Activated naive CD4-positive, alpha-beta T cell treated with anti-CD3 and anti-CD28 coated beads, Interleukin-2, amount 50 U/mL, for 24 hours (primary cell): ENCODE measurements around the gene GRIK2.

Experiments used
- H3K27ac Mint-ChIP-seq: one replicate; pipeline ENCODE4 v1.8.0; 2021; ENCODE audit warnings: mild to moderate bottlenecking, mixed read lengths
- H3K27me3 Mint-ChIP-seq: one replicate; pipeline ENCODE4 v1.8.0; 2021; ENCODE audit warnings: mixed read lengths
- H3K36me3 Mint-ChIP-seq: one replicate; pipeline ENCODE4 v1.8.0; 2021; ENCODE audit warnings: mixed read lengths
- H3K4me1 Mint-ChIP-seq: one replicate; pipeline ENCODE4 v1.8.0; 2021; ENCODE audit warnings: mixed read lengths
- H3K4me3 Mint-ChIP-seq: one replicate; pipeline ENCODE4 v1.8.0; 2021; ENCODE audit warnings: mild to moderate bottlenecking, mixed read lengths
- H3K9me3 Mint-ChIP-seq: one replicate; pipeline ENCODE4 v1.8.0; 2021; ENCODE audit warnings: mixed read lengths

Gene GRIK2

DNA sequence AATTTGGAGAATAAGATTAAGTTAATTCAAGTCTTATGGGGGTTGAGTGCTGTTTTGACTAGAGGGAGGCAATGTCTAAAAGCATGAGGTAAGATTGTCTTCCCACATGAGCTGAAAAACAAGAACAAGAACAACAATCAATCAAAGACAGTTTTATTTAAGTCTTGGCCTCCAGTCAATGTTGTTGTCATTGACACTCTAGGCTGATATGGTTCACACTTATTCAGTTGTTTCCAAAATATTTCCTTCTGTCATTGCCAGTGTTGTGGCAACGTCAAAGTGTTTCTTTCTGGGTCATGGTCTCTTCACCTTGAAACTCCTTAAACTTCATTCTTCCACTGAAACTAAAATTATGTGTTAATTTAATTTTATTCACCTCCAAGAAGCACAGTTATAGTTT, 72.4 kb downstream of the GRIK2 start:
- H3K27me3 Mint-ChIP-seq, result no peaks in the 10 kb centered on the region

DNA sequence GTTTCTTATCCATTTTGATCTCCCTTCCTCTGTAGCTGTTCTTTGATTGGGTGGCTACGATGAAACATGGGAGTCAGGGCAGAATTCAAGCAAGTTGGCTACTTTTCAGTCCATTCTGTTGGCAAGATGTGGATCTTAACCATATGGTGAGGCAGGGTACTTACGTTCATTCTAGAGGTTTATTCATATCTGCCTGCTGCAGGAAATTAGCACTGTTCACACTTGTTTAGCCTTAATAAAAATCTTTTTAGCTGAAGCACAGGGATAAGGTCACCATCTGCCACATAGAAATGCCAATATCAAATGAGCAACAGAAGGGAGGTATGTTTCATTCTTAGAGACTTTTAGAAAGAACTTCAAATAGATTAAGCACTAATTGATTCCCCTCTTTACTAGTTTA, 83.9 kb downstream of the GRIK2 start:
- Mint-ChIP-seq H3K4me3 (no peak overlapping the region), H3K36me3 (no peaks in the 10 kb centered on the region), H3K4me1 (no peaks in the 10 kb centered on the region), H3K9me3 (no peaks in the 10 kb centered on the region), H3K27me3 (no peaks in the 10 kb centered on the region), H3K27ac (no peak overlapping the region)

More for the DNA sequence above, 72.4 kb downstream of the GRIK2 start:
- no peaks in the 10 kb centered on the region for H3K9me3 Mint-ChIP-seq
- H3K4me3 Mint-ChIP-seq, result no peak overlapping the region
- no peaks in the 10 kb centered on the region for H3K36me3 Mint-ChIP-seq
- H3K27ac Mint-ChIP-seq, result no peak overlapping the region
- no peaks in the 10 kb centered on the region for H3K4me1 Mint-ChIP-seq

DNA sequence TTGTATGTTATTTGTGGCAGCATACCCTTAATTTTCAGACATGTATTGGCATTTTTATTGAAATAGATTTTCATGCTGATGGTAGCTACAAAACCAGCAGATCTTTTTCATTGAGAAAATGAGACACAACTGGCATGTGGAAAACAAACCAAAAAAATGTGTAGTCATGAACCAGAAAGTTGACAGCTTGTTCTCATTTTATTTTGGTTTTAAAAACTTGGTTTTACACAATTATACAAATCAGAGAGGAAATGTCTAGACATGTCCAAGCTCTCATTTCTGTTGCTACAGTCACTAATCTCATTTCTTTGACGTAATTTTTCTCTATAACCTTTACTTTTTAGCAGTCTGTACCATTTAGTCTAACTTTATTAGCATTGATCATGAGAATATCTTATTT, 85.4 kb downstream of the GRIK2 start:
- H3K9me3 Mint-ChIP-seq, result no peaks in the 10 kb centered on the region
- no peaks in the 10 kb centered on the region for H3K36me3 Mint-ChIP-seq
- no peak overlapping the region for H3K4me3 Mint-ChIP-seq
- H3K27ac Mint-ChIP-seq, result no peak overlapping the region
- no peaks in the 10 kb centered on the region for H3K4me1 Mint-ChIP-seq
- no peaks in the 10 kb centered on the region for H3K27me3 Mint-ChIP-seq

DNA sequence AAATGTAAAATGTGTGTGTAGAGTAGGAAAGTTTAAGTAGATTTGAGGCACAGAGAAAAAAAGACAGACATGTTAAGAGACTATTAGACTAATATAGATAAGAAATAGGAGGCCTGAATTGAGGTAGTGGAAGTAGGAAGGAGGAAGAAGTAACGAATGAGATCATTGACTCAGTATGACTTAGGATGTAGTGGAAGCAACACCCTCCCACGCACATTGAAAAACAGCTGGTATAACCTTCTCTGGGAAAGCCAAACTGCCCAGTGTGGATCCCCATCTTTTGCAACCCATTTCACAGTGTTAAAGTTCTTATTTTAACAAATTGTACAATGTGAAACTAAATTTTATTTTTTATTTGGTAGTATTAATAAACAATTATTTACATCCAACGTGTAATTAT, 89.1 kb downstream of the GRIK2 start:
- no peaks in the 10 kb centered on the region for H3K9me3 Mint-ChIP-seq
- H3K36me3 Mint-ChIP-seq, result no peaks in the 10 kb centered on the region
- no peak overlapping the region for H3K27ac Mint-ChIP-seq
- H3K4me1 Mint-ChIP-seq, result no peaks in the 10 kb centered on the region
- no peak overlapping the region for H3K4me3 Mint-ChIP-seq
- no peaks in the 10 kb centered on the region for H3K27me3 Mint-ChIP-seq

DNA sequence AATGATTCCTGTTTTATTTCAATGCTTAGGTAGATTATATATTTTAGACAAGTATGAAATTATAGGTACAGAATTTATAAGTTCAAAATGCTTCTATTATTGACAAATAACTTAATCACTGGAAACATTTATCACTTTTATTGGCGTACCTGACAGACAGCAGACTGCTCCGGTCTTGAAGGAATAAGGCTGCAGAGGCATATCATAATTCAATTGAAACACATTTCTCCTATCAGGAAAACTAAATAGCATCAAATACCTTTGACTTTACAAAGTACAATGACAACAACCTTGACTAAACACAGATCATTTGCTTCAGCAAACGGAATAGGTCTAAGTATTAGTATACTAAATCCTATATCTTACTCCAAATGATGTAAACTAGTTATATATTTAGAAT, 91.3 kb downstream of the GRIK2 start:
- Mint-ChIP-seq H3K27ac (no peak overlapping the region), H3K4me3 (no peak overlapping the region), H3K4me1 (no peaks in the 10 kb centered on the region), H3K27me3 (no peaks in the 10 kb centered on the region), H3K9me3 (no peaks in the 10 kb centered on the region), H3K36me3 (no peaks in the 10 kb centered on the region)

DNA sequence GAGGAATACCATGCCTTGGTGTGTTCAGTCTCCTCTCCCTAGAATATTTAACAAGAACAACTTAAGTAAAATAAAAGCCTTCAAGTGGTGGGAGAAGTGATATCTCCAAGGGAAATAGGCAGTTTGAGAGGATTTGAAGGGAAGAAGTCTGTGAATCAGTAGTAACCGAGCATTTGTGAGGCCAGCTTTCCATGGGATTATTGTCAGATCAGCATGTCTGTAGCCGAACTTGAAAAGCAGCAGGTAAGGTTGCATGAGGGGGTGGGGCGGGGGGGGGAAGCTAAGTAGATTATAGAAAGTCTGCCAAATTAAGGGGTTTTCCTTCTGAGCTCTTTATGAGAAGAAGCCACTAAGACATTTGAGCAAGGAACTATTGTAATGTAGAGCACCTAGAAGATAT, 92.6 kb downstream of the GRIK2 start:
- Mint-ChIP-seq H3K27me3 (no peaks in the 10 kb centered on the region), H3K36me3 (no peaks in the 10 kb centered on the region), H3K27ac (no peak overlapping the region), H3K4me3 (no peak overlapping the region), H3K4me1 (no peaks in the 10 kb centered on the region), H3K9me3 (no peaks in the 10 kb centered on the region)

DNA sequence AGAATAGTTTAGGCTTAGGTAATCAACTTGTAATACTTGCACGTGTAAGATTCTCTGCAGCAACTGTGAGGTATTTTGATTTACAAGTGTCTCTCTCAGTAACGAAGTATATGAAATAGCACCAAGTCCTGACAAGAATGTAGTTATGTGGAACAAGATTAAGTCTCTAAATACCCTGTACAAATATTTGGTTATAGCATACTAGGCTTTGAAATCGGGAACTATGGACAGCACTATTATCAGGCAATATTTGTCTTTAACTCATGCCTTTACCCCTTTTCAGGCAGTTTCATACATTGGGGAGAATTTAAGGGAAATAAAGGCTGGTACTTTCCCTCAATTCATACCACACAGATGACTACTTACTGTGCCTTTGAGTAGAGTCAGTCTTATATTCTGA, 93.2 kb downstream of the GRIK2 start:
- Mint-ChIP-seq H3K4me3 (no peak overlapping the region), H3K4me1 (no peaks in the 10 kb centered on the region), H3K9me3 (no peaks in the 10 kb centered on the region), H3K27ac (no peak overlapping the region), H3K27me3 (no peaks in the 10 kb centered on the region), H3K36me3 (no peaks in the 10 kb centered on the region)

DNA sequence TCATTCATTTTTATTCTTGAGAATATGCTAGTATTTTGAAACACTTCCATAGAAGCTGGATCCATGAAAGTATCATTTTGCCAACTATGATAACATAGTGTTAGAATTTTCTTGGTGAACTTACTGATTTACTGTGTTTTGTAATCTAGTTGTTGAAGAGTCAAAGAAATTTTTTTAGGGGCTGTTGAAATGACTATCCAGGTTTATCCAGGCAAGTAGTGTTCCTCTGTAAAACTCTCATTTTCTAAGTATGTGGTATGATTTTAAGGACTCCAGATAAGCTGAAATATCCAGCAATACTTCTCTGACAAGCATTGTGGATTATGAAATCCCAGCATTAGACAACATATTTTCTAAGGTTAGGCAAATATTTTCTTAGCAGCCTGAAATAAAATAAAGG, 95.9 kb downstream of the GRIK2 start:
- Mint-ChIP-seq H3K9me3 (no peaks in the 10 kb centered on the region), H3K4me3 (no peak overlapping the region), H3K36me3 (no peaks in the 10 kb centered on the region), H3K27ac (no peak overlapping the region), H3K27me3 (no peaks in the 10 kb centered on the region), H3K4me1 (no peaks in the 10 kb centered on the region)

DNA sequence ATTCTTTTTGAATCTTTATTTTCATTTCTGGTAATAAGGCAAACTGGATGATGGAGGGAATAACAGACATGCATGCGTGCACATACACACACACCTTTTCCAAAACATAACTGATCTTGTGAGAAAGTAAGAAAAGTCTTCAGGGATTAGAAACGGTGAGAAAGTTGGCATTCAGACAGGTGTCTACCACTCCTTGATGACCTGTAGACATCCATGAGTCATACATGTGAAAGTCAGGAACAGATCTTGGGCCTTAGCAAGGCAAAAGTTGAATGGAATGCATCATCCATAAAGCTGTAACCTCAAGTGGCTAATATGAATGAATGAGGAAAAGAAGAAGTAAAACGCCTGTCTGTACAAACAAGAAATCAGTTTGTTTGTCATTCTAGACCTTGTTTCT, 97.3 kb downstream of the GRIK2 start:
- no peak overlapping the region for H3K4me3 Mint-ChIP-seq
- H3K27ac Mint-ChIP-seq, result no peak overlapping the region
- H3K4me1 Mint-ChIP-seq, result no peaks in the 10 kb centered on the region
- H3K9me3 Mint-ChIP-seq, result no peaks in the 10 kb centered on the region
- H3K27me3 Mint-ChIP-seq, result no peaks in the 10 kb centered on the region
- no peaks in the 10 kb centered on the region for H3K36me3 Mint-ChIP-seq

DNA sequence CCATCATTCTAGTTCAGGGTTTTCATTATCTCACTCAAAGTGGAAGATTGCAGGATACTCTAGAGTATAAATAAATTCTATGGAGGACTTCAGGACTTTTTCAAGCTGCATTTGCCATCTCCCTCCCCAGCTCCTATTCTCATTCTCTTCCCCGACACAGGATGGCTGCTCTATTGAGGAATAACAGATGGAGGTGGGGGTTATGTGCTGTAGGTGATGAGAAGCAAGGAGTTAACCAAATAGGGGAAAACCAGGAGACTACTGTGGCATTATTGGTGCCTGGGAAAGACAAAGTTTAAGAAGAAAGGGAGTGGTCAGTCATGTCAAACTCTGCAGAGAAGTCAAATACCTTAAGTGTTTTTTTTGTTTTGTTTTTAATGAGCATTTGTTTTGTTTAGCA, 109.3 kb downstream of the GRIK2 start:
- H3K27me3 Mint-ChIP-seq, result no peaks in the 10 kb centered on the region
- H3K4me3 Mint-ChIP-seq, result no peak overlapping the region
- no peaks in the 10 kb centered on the region for H3K36me3 Mint-ChIP-seq
- no peaks in the 10 kb centered on the region for H3K4me1 Mint-ChIP-seq
- no peaks in the 10 kb centered on the region for H3K9me3 Mint-ChIP-seq
- no peak overlapping the region for H3K27ac Mint-ChIP-seq

DNA sequence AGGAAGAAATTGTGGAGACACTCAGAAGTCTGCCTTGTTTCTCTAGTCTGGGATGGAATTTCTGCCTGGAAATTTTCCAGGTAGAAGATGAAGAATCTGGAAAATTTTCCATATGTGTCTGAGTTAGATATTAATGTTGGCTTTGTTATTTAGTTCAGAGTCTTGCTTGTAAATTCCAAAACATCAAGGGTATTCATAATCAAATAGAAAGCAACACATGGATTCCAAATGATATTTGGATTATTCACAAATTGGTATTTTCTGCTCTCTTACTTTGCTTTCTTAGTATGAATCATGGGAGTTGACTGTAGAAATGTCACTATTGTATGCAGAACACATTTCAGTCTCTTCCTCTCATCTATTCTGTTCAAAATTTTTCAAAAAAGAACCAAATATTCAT, 116.0 kb downstream of the GRIK2 start:
- H3K9me3 Mint-ChIP-seq, result no peaks in the 10 kb centered on the region

DNA sequence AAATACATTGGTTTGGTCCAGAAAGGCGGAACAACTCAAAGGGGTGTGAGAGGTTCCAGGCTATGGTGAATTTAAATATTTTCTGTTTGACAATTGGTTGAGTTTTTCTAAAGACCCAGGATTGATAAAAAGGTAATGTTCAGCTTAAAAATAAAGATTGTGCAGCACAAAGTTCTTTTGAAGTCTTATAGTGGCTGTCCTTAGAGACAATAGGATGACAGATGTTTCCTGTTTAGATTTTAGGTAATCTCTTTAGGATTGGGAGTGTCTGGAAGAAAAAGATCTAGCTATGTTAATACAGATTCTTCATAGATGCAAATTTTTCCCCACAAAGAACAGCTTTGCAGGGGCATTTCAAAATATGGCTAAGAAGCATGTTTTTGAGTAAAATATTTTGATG, 119.7 kb downstream of the GRIK2 start:
- Mint-ChIP-seq H3K4me1 (no peaks in the 10 kb centered on the region), H3K4me3 (no peak overlapping the region), H3K36me3 (no peaks in the 10 kb centered on the region), H3K27ac (no peak overlapping the region), H3K9me3 (no peaks in the 10 kb centered on the region), H3K27me3 (no peaks in the 10 kb centered on the region)

More for the DNA sequence above, 116.0 kb downstream of the GRIK2 start:
- Mint-ChIP-seq H3K36me3 (no peaks in the 10 kb centered on the region), H3K4me1 (no peaks in the 10 kb centered on the region), H3K27me3 (no peaks in the 10 kb centered on the region), H3K27ac (no peak overlapping the region), H3K4me3 (no peak overlapping the region)

DNA sequence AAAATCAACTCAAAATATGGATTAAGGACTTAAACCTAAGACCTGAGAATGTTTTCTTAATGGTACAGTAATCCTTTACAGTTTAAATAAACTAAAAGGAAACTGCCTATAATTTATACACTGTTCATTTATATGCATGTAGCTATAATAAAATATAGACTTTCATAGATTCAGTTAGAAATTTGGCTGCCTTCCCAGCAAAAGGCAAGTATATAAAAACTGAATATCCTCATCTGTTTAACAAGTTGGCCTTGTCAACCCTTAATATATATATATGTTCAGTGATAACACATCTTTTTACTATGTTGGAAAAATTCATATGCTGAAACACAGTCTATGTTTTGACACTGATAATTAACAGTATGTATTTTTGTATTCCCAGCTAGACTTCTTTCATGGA, 123.1 kb downstream of the GRIK2 start:
- Mint-ChIP-seq H3K4me3 (no peak overlapping the region), H3K9me3 (no peaks in the 10 kb centered on the region), H3K27me3 (no peaks in the 10 kb centered on the region), H3K36me3 (no peaks in the 10 kb centered on the region), H3K4me1 (no peaks in the 10 kb centered on the region), H3K27ac (no peak overlapping the region)

DNA sequence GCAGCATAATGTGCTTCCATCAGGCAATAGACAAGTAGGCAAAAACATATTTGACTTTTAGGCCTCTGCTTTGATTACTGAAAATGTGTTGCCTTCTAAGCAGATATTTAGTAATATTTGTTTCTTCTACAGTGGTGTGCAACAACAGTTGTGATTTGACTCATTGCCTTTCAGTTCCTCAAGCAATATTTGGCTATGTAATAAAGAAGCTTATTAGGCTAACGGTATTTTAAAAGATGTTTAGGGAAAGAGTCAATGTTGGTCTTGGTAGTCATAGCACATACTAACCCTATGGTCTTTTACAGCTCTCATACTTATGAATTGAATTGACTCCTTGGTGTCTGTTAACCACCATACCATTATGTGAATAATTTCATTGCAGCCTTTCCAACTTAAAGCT, 124.1 kb downstream of the GRIK2 start:
- Mint-ChIP-seq H3K4me1 (no peaks in the 10 kb centered on the region), H3K27ac (no peak overlapping the region), H3K9me3 (no peaks in the 10 kb centered on the region), H3K27me3 (no peaks in the 10 kb centered on the region), H3K4me3 (no peak overlapping the region), H3K36me3 (no peaks in the 10 kb centered on the region)

DNA sequence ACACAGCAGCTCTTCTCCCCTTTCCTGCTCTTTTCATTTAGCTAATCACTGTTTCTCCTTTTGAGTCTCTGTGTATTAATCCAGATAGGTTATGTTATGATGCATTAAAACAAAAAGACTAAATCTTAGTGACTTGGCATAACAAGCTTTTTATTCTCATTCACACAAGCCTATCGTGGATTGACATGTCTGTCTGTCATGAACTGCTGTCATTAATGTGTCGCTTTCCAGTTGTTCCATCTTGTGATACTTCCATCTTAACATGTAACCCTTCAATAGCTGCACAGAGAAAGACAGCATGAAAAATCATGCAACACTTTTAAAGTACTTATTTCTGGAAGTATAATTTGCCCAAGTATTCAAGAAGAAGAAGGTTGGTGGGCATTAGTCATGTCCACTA, 128.7 kb downstream of the GRIK2 start:
- H3K9me3 Mint-ChIP-seq, result no peaks in the 10 kb centered on the region
- H3K4me1 Mint-ChIP-seq, result no peaks in the 10 kb centered on the region
- H3K27me3 Mint-ChIP-seq, result no peaks in the 10 kb centered on the region
- H3K4me3 Mint-ChIP-seq, result no peak overlapping the region
- no peak overlapping the region for H3K27ac Mint-ChIP-seq
- no peaks in the 10 kb centered on the region for H3K36me3 Mint-ChIP-seq

DNA sequence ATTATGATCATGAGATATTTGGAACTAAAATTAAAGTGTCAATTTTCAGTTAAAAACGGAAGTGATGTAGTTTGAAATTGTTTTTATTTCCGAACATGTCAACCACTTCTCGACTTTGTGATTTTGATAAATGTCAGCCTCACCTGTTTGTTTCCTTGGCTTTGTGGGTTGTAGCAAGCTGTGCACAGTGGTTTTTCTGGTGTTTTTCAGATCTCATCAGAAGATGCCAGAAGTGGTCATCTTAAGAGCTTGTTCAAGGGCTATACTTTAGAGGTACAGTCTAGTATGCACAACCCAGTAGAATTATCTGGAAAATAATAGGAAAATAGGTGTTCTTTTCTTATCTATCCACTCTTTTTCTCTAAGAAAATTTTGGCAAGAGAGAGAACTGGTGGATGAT, 134.0 kb downstream of the GRIK2 start:
- H3K9me3 Mint-ChIP-seq, result no peaks in the 10 kb centered on the region
- no peak overlapping the region for H3K4me3 Mint-ChIP-seq
- no peaks in the 10 kb centered on the region for H3K4me1 Mint-ChIP-seq
- H3K27me3 Mint-ChIP-seq, result no peaks in the 10 kb centered on the region
- H3K36me3 Mint-ChIP-seq, result no peaks in the 10 kb centered on the region
- H3K27ac Mint-ChIP-seq, result no peak overlapping the region

DNA sequence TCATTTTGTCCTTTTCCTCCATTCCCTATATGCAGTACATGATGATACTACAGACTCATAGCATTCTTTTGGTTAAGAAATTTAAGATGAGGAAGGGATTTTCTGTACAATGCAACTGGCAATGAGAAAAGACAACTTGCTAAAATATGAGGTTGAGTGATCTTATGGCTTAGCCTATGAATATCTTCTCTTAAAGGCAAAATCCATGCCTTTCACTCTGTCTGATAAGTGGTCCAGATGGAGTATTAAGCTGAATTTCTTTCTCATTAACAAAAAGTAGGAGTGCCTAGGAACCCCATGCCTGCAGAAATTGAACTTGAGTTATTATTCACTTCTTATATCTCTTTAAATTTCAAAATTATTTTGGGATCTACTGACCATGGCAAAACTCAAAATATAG, 135.3 kb downstream of the GRIK2 start:
- no peaks in the 10 kb centered on the region for H3K9me3 Mint-ChIP-seq
- H3K4me3 Mint-ChIP-seq, result no peak overlapping the region
- no peaks in the 10 kb centered on the region for H3K36me3 Mint-ChIP-seq
- H3K27ac Mint-ChIP-seq, result no peak overlapping the region
- H3K27me3 Mint-ChIP-seq, result no peaks in the 10 kb centered on the region
- H3K4me1 Mint-ChIP-seq, result no peaks in the 10 kb centered on the region

DNA sequence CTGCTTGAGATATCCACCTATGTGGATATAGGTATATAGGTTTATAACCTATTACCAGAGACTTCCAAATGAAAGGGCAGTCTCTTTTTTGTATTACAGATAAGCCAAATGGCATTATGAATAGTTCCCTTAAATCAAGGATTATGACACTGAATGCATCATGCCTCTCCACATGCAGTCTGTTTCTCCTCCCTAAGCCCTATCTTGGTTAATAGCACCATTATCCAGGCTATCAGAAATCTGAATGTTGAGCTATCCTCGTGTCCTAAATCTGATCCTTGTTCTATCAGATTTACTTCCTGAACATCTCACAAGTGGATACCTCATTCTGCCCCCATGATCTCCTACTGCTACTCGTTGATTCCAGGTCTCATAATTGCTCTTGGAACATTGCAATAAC, 138.0 kb downstream of the GRIK2 start:
- Mint-ChIP-seq H3K4me1 (no peaks in the 10 kb centered on the region), H3K4me3 (no peak overlapping the region), H3K27me3 (no peaks in the 10 kb centered on the region), H3K36me3 (no peaks in the 10 kb centered on the region), H3K9me3 (no peaks in the 10 kb centered on the region), H3K27ac (no peak overlapping the region)
